ENCODE measurements around the gene DHX32.

DNA sequence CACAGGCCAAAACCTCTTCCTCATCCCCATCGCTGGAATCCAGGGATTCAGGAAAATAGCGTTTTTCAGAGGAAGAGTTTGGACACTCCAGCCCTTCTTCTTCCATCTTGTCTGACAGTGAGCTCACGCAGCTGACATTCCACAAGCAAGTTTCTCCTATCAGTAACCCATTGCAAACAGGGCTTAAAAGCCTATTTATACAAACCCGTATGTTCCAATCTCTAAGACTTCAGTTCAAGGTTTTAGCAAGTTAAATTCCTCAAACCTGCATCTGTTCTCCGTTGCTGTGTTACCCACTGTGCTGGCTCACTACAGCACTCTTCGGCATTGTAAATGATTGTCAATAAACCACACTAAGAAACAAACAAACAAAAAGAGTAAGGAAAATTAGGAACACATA, 373 bp downstream of the DHX32 start:
- TF ChIP-seq, protein P1, sequence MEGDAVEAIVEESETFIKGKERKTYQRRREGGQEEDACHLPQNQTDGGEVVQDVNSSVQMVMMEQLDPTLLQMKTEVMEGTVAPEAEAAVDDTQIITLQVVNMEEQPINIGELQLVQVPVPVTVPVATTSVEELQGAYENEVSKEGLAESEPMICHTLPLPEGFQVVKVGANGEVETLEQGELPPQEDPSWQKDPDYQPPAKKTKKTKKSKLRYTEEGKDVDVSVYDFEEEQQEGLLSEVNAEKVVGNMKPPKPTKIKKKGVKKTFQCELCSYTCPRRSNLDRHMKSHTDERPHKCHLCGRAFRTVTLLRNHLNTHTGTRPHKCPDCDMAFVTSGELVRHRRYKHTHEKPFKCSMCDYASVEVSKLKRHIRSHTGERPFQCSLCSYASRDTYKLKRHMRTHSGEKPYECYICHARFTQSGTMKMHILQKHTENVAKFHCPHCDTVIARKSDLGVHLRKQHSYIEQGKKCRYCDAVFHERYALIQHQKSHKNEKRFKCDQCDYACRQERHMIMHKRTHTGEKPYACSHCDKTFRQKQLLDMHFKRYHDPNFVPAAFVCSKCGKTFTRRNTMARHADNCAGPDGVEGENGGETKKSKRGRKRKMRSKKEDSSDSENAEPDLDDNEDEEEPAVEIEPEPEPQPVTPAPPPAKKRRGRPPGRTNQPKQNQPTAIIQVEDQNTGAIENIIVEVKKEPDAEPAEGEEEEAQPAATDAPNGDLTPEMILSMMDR (IDR thresholded peaks at IDR 0.05; ENCODE audit: low read depth, low read length): no peak
- no peak for TF ChIP-seq EZH2phosphoT487 (IDR thresholded peaks at IDR 0.05; ENCODE audit: low read depth)
